Measurements from ENCODE around the gene KCTD13.

DNA sequence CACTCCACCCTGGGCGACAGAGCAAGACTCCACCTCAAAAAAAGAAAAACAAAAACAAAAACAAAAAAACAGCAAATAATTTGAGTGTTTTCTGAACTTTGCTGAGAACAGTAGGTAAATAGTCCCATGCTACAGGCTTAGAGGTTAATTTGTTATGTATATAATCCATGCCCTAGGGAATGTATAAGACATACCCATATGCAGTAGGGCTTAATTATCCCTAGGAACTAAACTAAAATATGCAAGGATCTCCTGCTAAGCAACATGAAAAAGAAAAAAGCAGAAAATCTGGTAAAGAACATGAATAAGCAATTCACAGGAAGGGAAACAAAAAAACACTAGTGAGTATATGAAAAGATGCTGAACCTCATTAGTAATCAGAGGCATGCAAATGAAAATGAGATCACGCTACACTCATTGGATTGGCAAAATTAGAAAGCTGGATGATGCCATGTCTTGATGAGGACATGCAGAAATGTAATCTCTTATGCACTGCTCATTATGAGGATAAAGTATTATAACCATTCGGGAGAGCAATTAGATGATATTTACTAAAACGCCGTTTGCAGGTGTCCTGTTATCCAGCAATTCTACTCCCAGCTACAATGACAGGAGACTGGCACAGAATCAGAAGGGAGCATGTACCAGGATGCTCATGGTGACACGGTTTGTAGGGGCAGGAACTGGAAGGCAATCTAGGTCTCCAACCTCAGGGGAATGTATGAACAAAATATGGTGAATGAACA, 5.6 kb downstream of the KCTD13 start:
- no peak for TF ChIP-seq TAF1 (IDR thresholded peaks at IDR 0.05; ENCODE audit: low read depth, low read length)
- TF ChIP-seq POU2F2 (IDR thresholded peaks at IDR 0.05; ENCODE audit: low read depth, low read length) = no peak
- no peak for TF ChIP-seq POLR2A (IDR thresholded peaks at IDR 0.05; ENCODE audit: low read depth, low read length)
- no peak for TF ChIP-seq POLR2AphosphoS5 (IDR thresholded peaks at IDR 0.05; ENCODE audit: low read depth, low read length)
- TF ChIP-seq SPI1 (IDR thresholded peaks at IDR 0.05; ENCODE audit: low read depth, low read length) = no peak
- no peak for TF ChIP-seq PAX5 (IDR thresholded peaks at IDR 0.05; ENCODE audit: insufficient read depth, low read length, severe bottlenecking)
